ENCODE measurements around the gene BTBD9. TPM values are rescaled to one million over a fixed set of nuclear protein-coding genes. Genes with fewer than 3 reads are reported as not detected.
A peak's percentile ranks its signal among the peaks of the same experiment; 100 is the strongest.

The BTBD9 gene
- total RNA-seq, 3 donors from 2014 or later, result 12.8 to 25.5 (median 19.0) TPM

GRCh38 chr6:38148606-38149005, 491.1 kb downstream of the BTBD9 start:
- no peaks in the 10 kb centered on the region for H3K36me3 ChIP-seq
- H3K4me3 ChIP-seq, result no peak overlapping the region
- intact Hi-C loops (cut with DNase I; ENCODE audit: low total_unique reads), result no loop called here
- no peak overlapping the region for H3K27ac ChIP-seq
- H3K9me3 ChIP-seq, result no peaks in the 10 kb centered on the region
- no peak for DNase-seq (ENCODE audit: low spot score in 2 of 2)
- TF ChIP-seq POLR2AphosphoS5 (IDR thresholded peaks at IDR 0.05) (no peak), CTCF (IDR thresholded peaks at IDR 0.05) (no peak), POLR2A (IDR thresholded peaks at IDR 0.05) (no peak)
- H3K27me3 ChIP-seq, result no peaks in the 10 kb centered on the region
- H3K4me1 ChIP-seq, result no peaks in the 10 kb centered on the region

- Histone ChIP-seq H3K27ac (no peak overlapping the region), H3K36me3 (no peaks in the 10 kb centered on the region), H3K27me3 (no peaks in the 10 kb centered on the region), H3K9me3 (no peaks in the 10 kb centered on the region), H3K4me3 (no peak overlapping the region), H3K4me1 (no peaks in the 10 kb centered on the region)
- intact Hi-C loops (cut with DNase I; ENCODE audit: low total_unique reads), result no loop called here
- no peak for DNase-seq (ENCODE audit: low spot score in 2 of 2)
- TF ChIP-seq POLR2AphosphoS5 (IDR thresholded peaks at IDR 0.05) (no peak), POLR2A (IDR thresholded peaks at IDR 0.05) (no peak)
Observed at GRCh38 chr6:38146734-38147027, 493.0 kb downstream of the BTBD9 start.

GRCh38 chr6:38146021-38146733, 493.6 kb downstream of the BTBD9 start:
- H3K4me1 ChIP-seq, result no peaks in the 10 kb centered on the region
- H3K27ac ChIP-seq, result no peak overlapping the region
- intact Hi-C loops (cut with DNase I; ENCODE audit: low total_unique reads), result no loop called here
- no peaks in the 10 kb centered on the region for H3K9me3 ChIP-seq
- no peaks in the 10 kb centered on the region for H3K36me3 ChIP-seq
- H3K27me3 ChIP-seq, result no peaks in the 10 kb centered on the region
- TF ChIP-seq POLR2AphosphoS5 (IDR thresholded peaks at IDR 0.05) (no peak), CTCF (IDR thresholded peaks at IDR 0.05) (no peak)
- H3K4me3 ChIP-seq, result no peak overlapping the region
- peak in 1 of 2 donors; percentile 16 for DNase-seq (ENCODE audit: low spot score in 2 of 2)

- H3K27ac ChIP-seq, result no peak overlapping the region
- no peaks in the 10 kb centered on the region for H3K27me3 ChIP-seq
- no peaks in the 10 kb centered on the region for H3K4me1 ChIP-seq
- no peaks in the 10 kb centered on the region for H3K9me3 ChIP-seq
- H3K36me3 ChIP-seq, result no peaks in the 10 kb centered on the region
- no peak for DNase-seq (ENCODE audit: low spot score in 2 of 2)
- no peak for TF ChIP-seq CTCF (IDR thresholded peaks at IDR 0.05)
- TF ChIP-seq POLR2A (IDR thresholded peaks at IDR 0.05), result no peak
- TF ChIP-seq POLR2AphosphoS5 (IDR thresholded peaks at IDR 0.05), result no peak
- intact Hi-C loops (cut with DNase I; ENCODE audit: low total_unique reads), result no loop called here
- H3K4me3 ChIP-seq, result no peak overlapping the region
Observed at GRCh38 chr6:38144365-38144945, 495.3 kb downstream of the BTBD9 start.

- no peak overlapping the region for H3K4me3 ChIP-seq
- TF ChIP-seq POLR2AphosphoS5 (IDR thresholded peaks at IDR 0.05) (no peak), CTCF (IDR thresholded peaks at IDR 0.05) (no peak), POLR2A (IDR thresholded peaks at IDR 0.05) (no peak)
- no peaks in the 10 kb centered on the region for H3K36me3 ChIP-seq
- no peaks in the 10 kb centered on the region for H3K9me3 ChIP-seq
- no peaks in the 10 kb centered on the region for H3K27me3 ChIP-seq
- DNase-seq (ENCODE audit: low spot score in 2 of 2), result no peak
- intact Hi-C loops (cut with DNase I; ENCODE audit: low total_unique reads), result no loop called here
- no peak overlapping the region for H3K27ac ChIP-seq
- no peaks in the 10 kb centered on the region for H3K4me1 ChIP-seq
Observed at GRCh38 chr6:38143191-38144150, 496.3 kb downstream of the BTBD9 start.
